OCI-LY3 (cell line): ENCODE data around the gene TRPC4AP.

Source experiments
- H2AFZ ChIP-seq: fragments of 200-600, 300-600 bp; shearing (Covaris generic); 2 replicates; pipeline ENCODE4 v1.6.0; 2014; ENCODE audit warnings: antibody characterized with exemption, low read depth, low read length
- H3K27ac ChIP-seq: fragments of 200-600, 300-600 bp; sonication (generic); 2 replicates; pipeline ENCODE4 v1.5.1; 2014; ENCODE audit warnings: mild to moderate bottlenecking, low read length, moderate library complexity, mixed read lengths
- H3K27me3 ChIP-seq: fragments of 200-600, 300-600 bp; sonication (generic); 2 replicates; pipeline ENCODE4 v1.6.1; 2014; ENCODE audit warnings: low read depth, low read length, mixed read lengths
- H3K36me3 ChIP-seq: fragments of 200-600, 300-600 bp; sonication (generic); replicated peaks from 2 replicates; pipeline ENCODE3; 2014; ENCODE audit warnings: low read depth, low read length, mixed read lengths
- H3K4me1 ChIP-seq: fragments of 300-600, 200-600 bp; sonication (generic); 2 replicates; pipeline ENCODE4 v1.6.1; 2014; ENCODE audit warnings: low read length, mixed read lengths
- H3K4me2 ChIP-seq: fragments of 200-600, 300-600 bp; sonication (generic); 2 replicates; pipeline ENCODE4 v1.6.1; 2014; ENCODE audit warnings: low read length, mixed read lengths
- H3K4me3 ChIP-seq: fragments of 300-600, 200-600 bp; sonication (generic); 2 replicates; pipeline ENCODE4 v1.5.1; 2014; ENCODE audit warnings: antibody characterized with exemption, mild to moderate bottlenecking, low read length, moderate library complexity
- H3K79me2 ChIP-seq: fragments of 300-600, 200-600 bp; shearing (Covaris generic); 2 replicates; pipeline ENCODE4 v1.6.1; 2014; ENCODE audit warnings: mild to moderate bottlenecking, low read length, mixed read lengths
- H3K9ac ChIP-seq: fragments of 300-600, 200-600 bp; shearing (Covaris generic); 2 replicates; pipeline ENCODE4 v1.6.0; 2014; ENCODE audit warnings: mild to moderate bottlenecking, low read length, moderate library complexity
- H3K9me3 ChIP-seq: fragments of 200-600, 300-600 bp; shearing (Covaris generic); 2 replicates; pipeline ENCODE4 v1.6.1; 2014; ENCODE audit warnings: low read length, mixed read lengths; ENCODE audit not compliant: insufficient read depth
- H4K20me1 ChIP-seq: fragments of 200-600, 300-600 bp; sonication (generic); 2 replicates; pipeline ENCODE4 v1.6.1; 2016; ENCODE audit warnings: low read length, mixed read lengths; ENCODE audit not compliant: insufficient read depth
- CTCF ChIP-seq: fragments of 200-600, 300-600 bp; sonication (generic); IDR thresholded peaks from 2 replicates; pipeline ENCODE4 v1.5.1; 2014; ENCODE audit warnings: antibody characterized with exemption, low read length, low read depth
- EZH2phosphoT487 ChIP-seq: fragments of 200-600 bp; shearing (Covaris generic); IDR thresholded peaks from 2 replicates; pipeline ENCODE4 v1.6.1; 2018; ENCODE audit warnings: antibody characterized with exemption, mixed run types, low read depth

Gene TRPC4AP

GRCh38 chr20:34983995-34984735 lies 108.4 kb downstream of the TRPC4AP start:
- no peaks in the 10 kb centered on the region for H3K79me2 ChIP-seq
- H3K9me3 ChIP-seq = no peaks in the 10 kb centered on the region
- H2AFZ ChIP-seq = no peak overlapping the region
- no peak overlapping the region for H3K4me2 ChIP-seq
- no peaks in the 10 kb centered on the region for H3K4me1 ChIP-seq
- H3K9ac ChIP-seq = no peak overlapping the region
- no peak overlapping the region for H3K4me3 ChIP-seq
- no peak overlapping the region for H3K27ac ChIP-seq
- H3K27me3 ChIP-seq = peaks cover 4% of the 10 kb centered on the region; the same call in 1 of the 2 replicates
- TF ChIP-seq EZH2phosphoT487 (no peak), CTCF (no peak)
- no peaks in the 10 kb centered on the region for H4K20me1 ChIP-seq
- peaks cover 2% of the 10 kb centered on the region for H3K36me3 ChIP-seq

- no peaks in the 10 kb centered on the region for H3K9me3 ChIP-seq
- no peak overlapping the region for H3K27ac ChIP-seq
- no peaks in the 10 kb centered on the region for H3K4me1 ChIP-seq
- no peak overlapping the region for H2AFZ ChIP-seq
- no peaks in the 10 kb centered on the region for H3K79me2 ChIP-seq
- H3K4me2 ChIP-seq = no peak overlapping the region
- H3K4me3 ChIP-seq = no peak overlapping the region
- TF ChIP-seq EZH2phosphoT487 (no peak), CTCF (no peak)
- peaks cover under 1% of the 10 kb centered on the region for H3K36me3 ChIP-seq
- peaks cover 4% of the 10 kb centered on the region; the same call in 1 of the 2 replicates for H3K27me3 ChIP-seq
- H4K20me1 ChIP-seq = no peaks in the 10 kb centered on the region
- H3K9ac ChIP-seq = no peak overlapping the region
Observed at GRCh38 chr20:34983089-34983820, 109.4 kb downstream of the TRPC4AP start.

DNA sequence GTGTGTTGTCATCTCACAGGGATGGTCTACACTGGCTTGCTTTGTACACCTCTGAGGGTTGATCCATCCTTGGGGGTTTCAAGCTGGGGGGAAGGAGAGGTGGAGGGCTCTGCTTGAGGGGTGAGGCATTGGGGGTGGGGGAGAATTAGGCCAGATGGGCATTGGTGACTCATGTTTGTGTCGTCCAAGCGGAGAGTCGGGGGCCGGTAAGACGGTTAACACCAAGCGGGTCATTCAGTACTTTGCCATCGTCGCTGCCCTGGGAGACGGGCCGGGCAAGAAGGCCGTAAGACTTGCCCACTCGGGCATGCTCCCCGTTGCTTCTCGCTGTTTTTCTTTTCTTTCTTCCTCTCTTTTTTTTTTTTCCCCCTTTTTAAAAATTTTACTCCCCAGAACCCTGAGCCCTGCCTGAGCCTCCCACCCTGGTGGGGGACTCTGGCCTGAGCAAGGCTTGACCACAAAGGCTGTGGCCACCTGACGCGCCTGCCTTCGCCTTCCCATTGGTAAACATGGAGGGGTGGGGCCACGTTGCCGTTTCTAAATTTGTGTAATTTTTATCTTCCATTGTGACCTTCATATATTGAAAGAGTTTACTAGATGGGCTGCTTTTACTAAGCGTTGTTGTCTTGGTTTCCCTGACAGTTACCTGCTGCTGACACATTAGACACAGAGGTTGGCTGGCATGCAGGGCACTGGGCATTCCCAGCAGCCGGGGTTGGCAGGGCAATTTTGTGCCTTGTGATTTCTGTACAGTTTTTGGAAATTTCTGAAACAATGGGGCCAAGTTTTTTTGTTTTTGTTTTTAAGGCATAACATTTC lies 110.1 kb downstream of the TRPC4AP start:
- H3K9ac ChIP-seq = no peak overlapping the region
- no peak overlapping the region for H2AFZ ChIP-seq
- H3K4me1 ChIP-seq = no peaks in the 10 kb centered on the region
- TF ChIP-seq EZH2phosphoT487 (no peak), CTCF (no peak)
- H3K4me3 ChIP-seq = no peak overlapping the region
- no peaks in the 10 kb centered on the region for H3K9me3 ChIP-seq
- H3K27me3 ChIP-seq = peaks cover 4% of the 10 kb centered on the region; the same call in 1 of the 2 replicates
- no peaks in the 10 kb centered on the region for H3K36me3 ChIP-seq
- H3K79me2 ChIP-seq = no peaks in the 10 kb centered on the region
- no peak overlapping the region for H3K27ac ChIP-seq
- H3K4me2 ChIP-seq = no peak overlapping the region
- H4K20me1 ChIP-seq = no peaks in the 10 kb centered on the region
